22Rv1 (cell line): Measurements from ENCODE around the gene CST8.
"Not testable (repeated sequence)": the region's sequence is repeated elsewhere in the genome, so short reads cannot be mapped to it uniquely, and the experiment has no call there.

Experiments used
- H3K27ac ChIP-seq: fragments of 450-650 bp; 2 replicates; pipeline ENCODE4 v1.5.1; 2017
- CTCF ChIP-seq: fragments of 450-650 bp; IDR thresholded peaks from 2 replicates; pipeline ENCODE4 v1.5.1; 2017; ENCODE audit warnings: mild to moderate bottlenecking
- ZFX ChIP-seq: fragments of 450-650 bp; IDR thresholded peaks from 2 replicates; pipeline ENCODE4 v1.6.1; 2017; ENCODE audit warnings: antibody characterized with exemption, borderline replicate concordance

CST8 gene

GRCh38 chr20:23456409-23456808 is 34.5 kb upstream of the CST8 start:
- H3K27ac ChIP-seq, result no peak overlapping the region
- TF ChIP-seq CTCF, result no peak
- no peak for TF ChIP-seq ZFX

- H3K27ac ChIP-seq, result no peak overlapping the region
- no peak for TF ChIP-seq ZFX
- TF ChIP-seq CTCF, result no peak
These were observed 34.0 kb upstream of the CST8 start for GRCh38 chr20:23456873-23457272.

GRCh38 chr20:23459461-23460150 is 31.3 kb upstream of the CST8 start:
- TF ChIP-seq CTCF (no peak), ZFX (no peak)
- no peak overlapping the region for H3K27ac ChIP-seq

GRCh38 chr20:23461180-23461579 is 29.7 kb upstream of the CST8 start:
- H3K27ac ChIP-seq, result no peak overlapping the region
- TF ChIP-seq ZFX, result no peak
- TF ChIP-seq CTCF, result no peak

- H3K27ac ChIP-seq, result not testable (repeated sequence)
These were observed 24.0 kb upstream of the CST8 start for GRCh38 chr20:23466961-23467360.

GRCh38 chr20:23472306-23472705 is 18.6 kb upstream of the CST8 start:
- H3K27ac ChIP-seq, result not testable (repeated sequence)

- not testable (repeated sequence) for H3K27ac ChIP-seq
These were observed 17.6 kb upstream of the CST8 start for GRCh38 chr20:23473293-23473692.

GRCh38 chr20:23475395-23475794 is 15.5 kb upstream of the CST8 start:
- TF ChIP-seq ZFX (no peak), CTCF (no peak)

GRCh38 chr20:23476015-23476754 is 14.7 kb upstream of the CST8 start:
- TF ChIP-seq CTCF, result no peak
- no peak for TF ChIP-seq ZFX
- no peak overlapping the region for H3K27ac ChIP-seq

More at GRCh38 chr20:23475395-23475794, 15.5 kb upstream of the CST8 start:
- no peak overlapping the region for H3K27ac ChIP-seq
